ENCODE measurements around the gene CAMK1. TPM values are rescaled to one million over a fixed set of nuclear protein-coding genes. Genes with fewer than 3 reads are reported as not detected.
A peak's percentile ranks its signal among the peaks of the same experiment; 100 is the strongest.

Gene CAMK1
- total RNA-seq, 1 experiment from 2014 or later: 9.7 TPM

DNA sequence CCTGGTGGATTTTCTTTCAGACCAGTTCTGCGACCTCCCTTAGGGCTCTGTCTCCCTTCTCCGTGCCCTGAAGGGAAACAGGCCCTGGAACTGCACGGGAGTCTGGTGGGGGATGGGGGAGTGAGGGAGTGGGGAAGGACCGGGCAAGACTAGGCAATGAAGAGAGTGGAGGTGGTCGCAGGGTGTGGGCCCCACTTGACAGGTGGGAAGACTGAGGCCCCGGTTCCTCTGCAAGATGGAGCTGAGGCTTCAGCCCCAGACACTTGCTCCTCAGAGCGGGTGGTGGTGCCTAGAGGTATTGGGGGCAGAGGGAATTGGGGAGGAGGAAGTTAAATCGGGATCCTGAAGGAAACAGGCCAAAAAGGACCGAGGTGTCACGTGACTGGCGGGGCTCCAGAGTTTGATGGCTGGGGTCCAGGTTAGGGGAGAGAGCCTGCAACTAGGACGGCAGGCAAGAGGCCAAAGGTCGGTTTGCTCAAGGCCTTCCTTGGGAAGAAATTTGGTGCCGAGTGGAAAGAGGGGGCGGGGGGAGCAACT, 597 bp upstream of the CAMK1 start:
- Histone ChIP-seq H3K36me3 (ENCODE audit: control insufficient read depth, insufficient read depth, low read length) (no peaks in the 10 kb centered on the region; the same call in 1 of the 2 replicates), H3K4me3 (ENCODE audit: low read depth, low read length) (peak overlapping the region; percentile 62), H3K27me3 (replicated peaks; ENCODE audit: control insufficient read depth, insufficient read depth, low read length) (no peaks in the 10 kb centered on the region), H3K4me1 (peaks cover 8% of the 10 kb centered on the region), H3K9me3 (no peaks in the 10 kb centered on the region)
- DNase-seq: peak; percentile 41 to 51
- ChIA-PET CTCF (no interaction called here), POLR2A (no interaction called here)
- Mint-ChIP-seq H3K9me3 (ENCODE audit: unreplicated experiment) (no peaks in the 10 kb centered on the region), H3K27me3 (ENCODE audit: insufficient read depth, unreplicated experiment) (no peaks in the 10 kb centered on the region), H3K4me1 (ENCODE audit: low read depth, unreplicated experiment) (peaks cover 7% of the 10 kb centered on the region), H3K4me3 (ENCODE audit: unreplicated experiment) (peak overlapping the region; percentile 61), H3K27ac (ENCODE audit: unreplicated experiment) (no peak overlapping the region), H3K36me3 (ENCODE audit: insufficient read depth, unreplicated experiment) (peaks cover 6% of the 10 kb centered on the region)
- TF ChIP-seq CTCF (IDR thresholded peaks at IDR 0.05; ENCODE audit: insufficient read depth in 1 of 2, low read depth in 1 of 2, low read length in 1 of 2, severe bottlenecking in 1 of 2, unreplicated experiment in 1 of 2): no peak
- intact Hi-C loops (cut with micrococcal nuclease; ENCODE audit: unreplicated experiment): loop anchor here (2.0 kb wide), 1 partner anchor 22 kb away; the partner anchor contains the start of gene OGG1
- BruUV-seq (replicated peaks): TSS peak; percentile 20

GRCh38 chr3:9769012-9769411, 735 bp downstream of the CAMK1 start:
- no TSS peak for BruUV-seq (replicated peaks)
- Histone ChIP-seq H3K4me3 (ENCODE audit: low read depth, low read length) (peak overlapping the region; percentile 62), H3K27me3 (replicated peaks; ENCODE audit: control insufficient read depth, insufficient read depth, low read length) (no peaks in the 10 kb centered on the region), H3K4me1 (peaks cover 8% of the 10 kb centered on the region), H3K9me3 (no peaks in the 10 kb centered on the region), H3K36me3 (ENCODE audit: control insufficient read depth, insufficient read depth, low read length) (no peaks in the 10 kb centered on the region; the same call in 1 of the 2 replicates)
- TF ChIP-seq CTCF (IDR thresholded peaks at IDR 0.05; ENCODE audit: insufficient read depth in 1 of 2, low read depth in 1 of 2, low read length in 1 of 2, severe bottlenecking in 1 of 2, unreplicated experiment in 1 of 2): no peak
- ChIA-PET POLR2A (interaction anchor here (0.5 to 0.6 kb wide), 2 partner anchors 20 to 211 kb away, joined by 3 to 4 read pairs; no protein-coding TSS in a partner anchor), CTCF (no interaction called here)
- H3K27me3 Mint-ChIP-seq (ENCODE audit: insufficient read depth, unreplicated experiment): no peaks in the 10 kb centered on the region
- peak overlapping the region; percentile 0 for H3K27ac Mint-ChIP-seq (ENCODE audit: unreplicated experiment)
- intact Hi-C loops (cut with micrococcal nuclease; ENCODE audit: unreplicated experiment): no loop called here
- peaks cover 7% of the 10 kb centered on the region for H3K4me1 Mint-ChIP-seq (ENCODE audit: low read depth, unreplicated experiment)
- H3K36me3 Mint-ChIP-seq (ENCODE audit: insufficient read depth, unreplicated experiment): peaks cover 11% of the 10 kb centered on the region
- DNase-seq: no peak
- no peaks in the 10 kb centered on the region for H3K9me3 Mint-ChIP-seq (ENCODE audit: unreplicated experiment)
- peak overlapping the region; percentile 61 for H3K4me3 Mint-ChIP-seq (ENCODE audit: unreplicated experiment)

DNA sequence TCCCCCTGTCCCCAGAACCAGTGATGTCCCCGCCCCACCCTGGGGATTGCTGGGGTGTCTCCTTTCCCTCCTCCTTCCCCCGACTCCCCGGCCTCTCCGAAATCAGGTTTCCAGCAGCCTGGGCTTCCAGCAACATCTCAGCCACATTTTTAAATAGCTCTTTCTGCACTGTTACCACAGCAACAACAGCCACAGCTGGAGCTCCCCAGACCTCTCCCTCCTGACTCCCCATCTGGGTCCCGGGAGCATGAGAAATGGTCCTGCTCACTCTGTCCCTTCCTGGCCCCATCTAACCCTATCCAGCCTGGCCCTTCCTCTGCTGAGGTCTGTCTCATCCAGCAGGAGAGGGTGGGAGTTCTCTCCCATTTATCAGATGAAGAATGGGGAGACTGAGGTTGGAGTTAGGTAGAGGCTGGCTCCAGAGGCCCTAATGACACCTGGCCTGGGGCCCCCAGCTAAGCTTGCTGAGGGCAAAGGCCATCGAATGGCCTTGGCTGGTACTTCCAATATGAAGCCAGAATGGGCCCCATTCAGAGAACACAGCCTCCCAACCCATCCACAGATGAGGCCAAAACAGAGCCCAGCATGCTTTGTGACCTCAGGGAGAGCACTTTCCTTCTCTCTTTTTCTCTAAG, 1.5 kb downstream of the CAMK1 start:
- no peak for TF ChIP-seq CTCF (IDR thresholded peaks at IDR 0.05; ENCODE audit: insufficient read depth in 1 of 2, low read depth in 1 of 2, low read length in 1 of 2, severe bottlenecking in 1 of 2, unreplicated experiment in 1 of 2)
- no TSS peak for BruUV-seq (replicated peaks)
- Histone ChIP-seq H3K36me3 (ENCODE audit: control insufficient read depth, insufficient read depth, low read length) (no peaks in the 10 kb centered on the region; the same call in 1 of the 2 replicates), H3K4me1 (peaks cover 8% of the 10 kb centered on the region), H3K27me3 (replicated peaks; ENCODE audit: control insufficient read depth, insufficient read depth, low read length) (no peaks in the 10 kb centered on the region), H3K9me3 (no peaks in the 10 kb centered on the region), H3K4me3 (ENCODE audit: low read depth, low read length) (no peak overlapping the region)
- ChIA-PET CTCF (no interaction called here), POLR2A (no interaction called here)
- Mint-ChIP-seq H3K27ac (ENCODE audit: unreplicated experiment) (no peak overlapping the region), H3K36me3 (ENCODE audit: insufficient read depth, unreplicated experiment) (peaks cover 11% of the 10 kb centered on the region), H3K9me3 (ENCODE audit: unreplicated experiment) (no peaks in the 10 kb centered on the region), H3K4me1 (ENCODE audit: low read depth, unreplicated experiment) (peaks cover 7% of the 10 kb centered on the region), H3K27me3 (ENCODE audit: insufficient read depth, unreplicated experiment) (no peaks in the 10 kb centered on the region), H3K4me3 (ENCODE audit: unreplicated experiment) (no peak overlapping the region)
- intact Hi-C loops (cut with micrococcal nuclease; ENCODE audit: unreplicated experiment): no loop called here
- DNase-seq: no peak

All from Caco-2 (cell line).